H9 (cell line): ENCODE data around the gene CROCC2. TPM values are rescaled to one million over a fixed set of nuclear protein-coding genes. Genes with fewer than 3 reads are reported as not detected.

Experiments
- DNase-seq: peaks from one replicate; pipeline ENCODE4 v3.0.0-alpha.2; 2017
- H2AFZ ChIP-seq: one replicate; pipeline ENCODE4 v1.6.1; 2013; ENCODE audit warnings: mild to moderate bottlenecking, low read length, control low read depth, moderate library complexity
- H2AK5ac ChIP-seq: 2 replicates; pipeline ENCODE4 v1.6.1; 2013; ENCODE audit warnings: low read length, control low read depth, mixed read lengths; ENCODE audit not compliant: insufficient read length
- H2BK120ac ChIP-seq: one replicate; pipeline ENCODE4 v1.6.1; 2013; ENCODE audit warnings: low read depth, mild to moderate bottlenecking, low read length, control low read depth, inconsistent platforms; ENCODE audit not compliant: poor library complexity, severe bottlenecking
- H2BK12ac ChIP-seq: 2 replicates; pipeline ENCODE4 v1.6.1; 2013; ENCODE audit warnings: low read length, control low read depth, mixed read lengths, low read depth; ENCODE audit not compliant: insufficient read length
- H2BK15ac ChIP-seq: 2 replicates; pipeline ENCODE4 v1.6.1; 2013; ENCODE audit warnings: low read depth, low read length, control low read depth
- H2BK20ac ChIP-seq: one replicate; pipeline ENCODE4 v1.6.1; 2013; ENCODE audit warnings: low read depth, mild to moderate bottlenecking, low read length, control low read depth, inconsistent platforms; ENCODE audit not compliant: poor library complexity, severe bottlenecking
- H2BK5ac ChIP-seq: 2 replicates; pipeline ENCODE4 v1.6.1; 2013; ENCODE audit warnings: low read length, control low read depth, mixed read lengths; ENCODE audit not compliant: insufficient read length
- H3K14ac ChIP-seq: 2 replicates; pipeline ENCODE4 v1.6.1; 2013; ENCODE audit warnings: low read length, control low read depth; ENCODE audit not compliant: insufficient read depth
- H3K18ac ChIP-seq: 2 replicates; pipeline ENCODE4 v1.6.1; 2013; ENCODE audit warnings: low read depth, mild to moderate bottlenecking, mixed read lengths, low read length, control low read depth; ENCODE audit not compliant: insufficient read length
- H3K23ac ChIP-seq: 2 replicates; pipeline ENCODE4 v1.6.1; 2013; ENCODE audit warnings: low read length, control low read depth, mixed read lengths, low read depth; ENCODE audit not compliant: insufficient read length
- H3K23me2 ChIP-seq: 2 replicates; pipeline ENCODE4 v1.6.1; 2013; ENCODE audit warnings: low read depth, mild to moderate bottlenecking, mixed read lengths, low read length, control low read depth; ENCODE audit not compliant: insufficient read length, poor library complexity, severe bottlenecking
- H3K27ac ChIP-seq: 2 replicates; pipeline ENCODE4 v1.5.1; 2013; ENCODE audit warnings: low read length, control low read depth, mixed read lengths, low read depth; ENCODE audit not compliant: insufficient read length
- H3K27me3 ChIP-seq: 2 replicates; pipeline ENCODE4 v1.6.1; 2013; ENCODE audit warnings: low read length, control low read depth, inconsistent platforms; ENCODE audit not compliant: insufficient read depth
- H3K4ac ChIP-seq: 2 replicates; pipeline ENCODE4 v1.6.1; 2013; ENCODE audit warnings: low read depth, mild to moderate bottlenecking, control low read depth, inconsistent platforms, low read length, moderate library complexity
- H3K4me1 ChIP-seq: 2 replicates; pipeline ENCODE4 v1.6.1; 2013; ENCODE audit warnings: low read length, control low read depth, inconsistent platforms; ENCODE audit not compliant: insufficient read depth
- H3K4me2 ChIP-seq: 2 replicates; pipeline ENCODE4 v1.6.1; 2013; ENCODE audit warnings: low read length, control low read depth, mixed read lengths; ENCODE audit not compliant: insufficient read length, insufficient read depth
- H3K56ac ChIP-seq: 2 replicates; pipeline ENCODE4 v1.6.1; 2013; ENCODE audit warnings: low read depth, mild to moderate bottlenecking, mixed read lengths, low read length, control low read depth; ENCODE audit not compliant: insufficient read length
- H3K79me1 ChIP-seq: 2 replicates; pipeline ENCODE4 v1.6.1; 2013; ENCODE audit warnings: low read depth, mild to moderate bottlenecking, moderate library complexity, low read length, control low read depth, inconsistent platforms; ENCODE audit not compliant: insufficient read depth, poor library complexity, severe bottlenecking
- H3K79me2 ChIP-seq: 2 replicates; pipeline ENCODE4 v1.6.1; 2013; ENCODE audit warnings: low read length, control low read depth, inconsistent platforms; ENCODE audit not compliant: insufficient read depth
- H3K9ac ChIP-seq: 2 replicates; pipeline ENCODE4 v1.6.1; 2013; ENCODE audit warnings: low read length, control low read depth, mixed read lengths; ENCODE audit not compliant: insufficient read length; ENCODE audit errors: extremely low read depth
- H3K9me3 ChIP-seq: one replicate; pipeline ENCODE4 v1.6.1; 2013; ENCODE audit warnings: low read depth, low read length, inconsistent platforms; ENCODE audit not compliant: control insufficient read depth
- H3T11ph ChIP-seq: one replicate; pipeline ENCODE4 v1.6.1; 2013; ENCODE audit warnings: mild to moderate bottlenecking, low read length, control low read depth, inconsistent platforms
- H4K20me1 ChIP-seq: one replicate; pipeline ENCODE4 v1.6.1; 2013; ENCODE audit not compliant: control insufficient read depth, insufficient read length, insufficient read depth
- H4K5ac ChIP-seq: 2 replicates; pipeline ENCODE4 v1.6.1; 2013; ENCODE audit warnings: low read depth, mild to moderate bottlenecking, mixed read lengths, low read length, control low read depth; ENCODE audit not compliant: insufficient read length
- H4K8ac ChIP-seq: replicated peaks from 2 replicates; pipeline ENCODE4 v1.6.1; 2013; ENCODE audit warnings: low read length, control low read depth, mixed read lengths, low read depth; ENCODE audit not compliant: insufficient read length
- H4K91ac ChIP-seq: 2 replicates; pipeline ENCODE4 v1.6.1; 2013; ENCODE audit warnings: low read depth, mild to moderate bottlenecking, moderate library complexity, mixed read lengths, low read length, control low read depth; ENCODE audit not compliant: insufficient read length
- H3K27ac Mint-ChIP-seq, 3 experiments: 2 replicates in 2 of 3; 3 replicates in 1 of 3; pipeline ENCODE4 v1.8.0; 2020 to 2021; ENCODE audit warnings: mixed read lengths in 3 of 3, mild to moderate bottlenecking in 1 of 3, moderate library complexity in 1 of 3
- H3K27me3 Mint-ChIP-seq: 2 replicates; pipeline ENCODE4 v1.8.0; 2021; ENCODE audit warnings: low read depth, mild to moderate bottlenecking, moderate library complexity, mixed read lengths
- H3K36me3 Mint-ChIP-seq, 3 experiments: 2 replicates in 2 of 3; 3 replicates in 1 of 3; pipeline ENCODE4 v1.8.0; 2020 to 2021; ENCODE audit warnings: low read depth in 3 of 3, mixed read lengths in 3 of 3; ENCODE audit not compliant: insufficient read depth in 1 of 3
- H3K4me1 Mint-ChIP-seq, 2 experiments: 2 replicates each; pipeline ENCODE4 v1.8.0; 2020; ENCODE audit warnings: mixed read lengths in 2 of 2
- H3K4me3 Mint-ChIP-seq, 2 experiments: 2 replicates in 1 of 2; 3 replicates in 1 of 2; pipeline ENCODE4 v1.8.0; 2020 to 2021; ENCODE audit warnings: mild to moderate bottlenecking in 2 of 2, mixed read lengths in 2 of 2, moderate library complexity in 1 of 2
- H3K9me3 Mint-ChIP-seq, 2 experiments: 2 replicates in 1 of 2; 3 replicates in 1 of 2; pipeline ENCODE4 v1.8.0; 2020; ENCODE audit warnings: mild to moderate bottlenecking in 2 of 2, mixed read lengths in 2 of 2, moderate library complexity in 1 of 2
- WGBS: extraction: QIAGEN DNeasy Blood & Tissue Kit; methylation state at CpG from one replicate; pipeline ENCODE4 v1.1.7; 2013; ENCODE audit warnings: missing lambda C conversion rate, low lambda C conversion rate, mixed read lengths; ENCODE audit not compliant: insufficient read length; ENCODE audit errors: extremely low coverage; 5-methylcytosine and 5-hydroxymethylcytosine counted together
- total RNA-seq: library from RNA; stranded (reverse); gene quantifications from 2 replicates; pipeline ENCODE4 v1.2.1, GENCODE V29; 2021
- TF ChIP-seq, protein P1 (sequence below): fragments of 200-600 bp; sonication (generic); conservative IDR thresholded peaks from 3 replicates; pipeline ENCODE4 v1.8.0; 2021; ENCODE audit warnings: antibody characterized with exemption, mild to moderate bottlenecking

The CROCC2 gene
- total RNA-seq, 1 experiment from 2014 or later = not detected

- no peaks in the 10 kb centered on the region for H4K20me1 ChIP-seq
Measured at GRCh38 chr2:240946046-240946445, 39.9 kb downstream of the CROCC2 start.

More at GRCh38 chr2:240946046-240946445, 39.9 kb downstream of the CROCC2 start:
- Histone ChIP-seq H3K4ac (no peak overlapping the region), H4K91ac (no peak overlapping the region), H2BK12ac (no peak overlapping the region), H2BK5ac (no peak overlapping the region), H3K23me2 (no peaks in the 10 kb centered on the region), H3K14ac (no peak overlapping the region; the same call in 1 of the 2 replicates), H2AK5ac (no peak overlapping the region), H3K9ac (no peak overlapping the region), H2BK20ac (no peak overlapping the region), H3K23ac (no peak overlapping the region), H3K27ac (no peak overlapping the region), H3T11ph (no peak overlapping the region), H3K4me1 (no peaks in the 10 kb centered on the region), H3K79me2 (no peaks in the 10 kb centered on the region), H3K79me1 (no peaks in the 10 kb centered on the region), H2BK120ac (no peak overlapping the region), H3K18ac (no peak overlapping the region), H2AFZ (no peak overlapping the region), H3K4me2 (no peak overlapping the region), H4K8ac (no peak overlapping the region), H3K27me3 (no peaks in the 10 kb centered on the region), H2BK15ac (no peak overlapping the region), H3K56ac (no peak overlapping the region), H3K9me3 (no peaks in the 10 kb centered on the region), H4K5ac (no peak overlapping the region)
- no peak overlapping the region for H3K4me3 Mint-ChIP-seq
- no peaks in the 10 kb centered on the region for H3K36me3 Mint-ChIP-seq
- TF ChIP-seq, protein P1, sequence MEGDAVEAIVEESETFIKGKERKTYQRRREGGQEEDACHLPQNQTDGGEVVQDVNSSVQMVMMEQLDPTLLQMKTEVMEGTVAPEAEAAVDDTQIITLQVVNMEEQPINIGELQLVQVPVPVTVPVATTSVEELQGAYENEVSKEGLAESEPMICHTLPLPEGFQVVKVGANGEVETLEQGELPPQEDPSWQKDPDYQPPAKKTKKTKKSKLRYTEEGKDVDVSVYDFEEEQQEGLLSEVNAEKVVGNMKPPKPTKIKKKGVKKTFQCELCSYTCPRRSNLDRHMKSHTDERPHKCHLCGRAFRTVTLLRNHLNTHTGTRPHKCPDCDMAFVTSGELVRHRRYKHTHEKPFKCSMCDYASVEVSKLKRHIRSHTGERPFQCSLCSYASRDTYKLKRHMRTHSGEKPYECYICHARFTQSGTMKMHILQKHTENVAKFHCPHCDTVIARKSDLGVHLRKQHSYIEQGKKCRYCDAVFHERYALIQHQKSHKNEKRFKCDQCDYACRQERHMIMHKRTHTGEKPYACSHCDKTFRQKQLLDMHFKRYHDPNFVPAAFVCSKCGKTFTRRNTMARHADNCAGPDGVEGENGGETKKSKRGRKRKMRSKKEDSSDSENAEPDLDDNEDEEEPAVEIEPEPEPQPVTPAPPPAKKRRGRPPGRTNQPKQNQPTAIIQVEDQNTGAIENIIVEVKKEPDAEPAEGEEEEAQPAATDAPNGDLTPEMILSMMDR = no peak
- H3K27me3 Mint-ChIP-seq = peaks cover 8% of the 10 kb centered on the region
- DNase-seq = no peak
- H3K4me1 Mint-ChIP-seq = peaks cover 0 to 4% of the 10 kb centered on the region in 2 experiments; a peak in 1 of 4 replicates
- H3K27ac Mint-ChIP-seq = no peak overlapping the region
- H3K9me3 Mint-ChIP-seq = no peaks in the 10 kb centered on the region
- WGBS = no CpG with 5 or more reads among the region's 7 CpGs
